ENCODE measurements around the gene NHS.

DNA sequence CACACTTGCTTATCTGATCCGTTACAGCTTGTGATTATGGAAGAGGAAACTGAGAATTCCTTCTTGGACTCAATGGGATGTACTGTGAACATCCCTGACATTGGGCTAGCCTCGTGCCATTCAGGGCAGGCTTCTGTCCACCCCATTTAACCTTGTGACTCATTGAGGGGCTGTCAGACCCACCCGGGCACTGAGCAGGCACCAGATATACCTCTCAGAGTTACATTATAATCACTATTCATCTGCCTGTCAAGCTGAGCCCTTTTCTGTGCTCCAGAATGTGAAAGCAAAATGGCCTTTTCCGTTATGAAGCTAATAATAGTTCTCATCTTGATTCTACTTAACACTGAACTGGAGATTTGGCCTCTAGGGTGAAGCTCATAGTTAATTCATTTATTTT lies 191.7 kb downstream of the NHS start:
- TF ChIP-seq, protein P1, sequence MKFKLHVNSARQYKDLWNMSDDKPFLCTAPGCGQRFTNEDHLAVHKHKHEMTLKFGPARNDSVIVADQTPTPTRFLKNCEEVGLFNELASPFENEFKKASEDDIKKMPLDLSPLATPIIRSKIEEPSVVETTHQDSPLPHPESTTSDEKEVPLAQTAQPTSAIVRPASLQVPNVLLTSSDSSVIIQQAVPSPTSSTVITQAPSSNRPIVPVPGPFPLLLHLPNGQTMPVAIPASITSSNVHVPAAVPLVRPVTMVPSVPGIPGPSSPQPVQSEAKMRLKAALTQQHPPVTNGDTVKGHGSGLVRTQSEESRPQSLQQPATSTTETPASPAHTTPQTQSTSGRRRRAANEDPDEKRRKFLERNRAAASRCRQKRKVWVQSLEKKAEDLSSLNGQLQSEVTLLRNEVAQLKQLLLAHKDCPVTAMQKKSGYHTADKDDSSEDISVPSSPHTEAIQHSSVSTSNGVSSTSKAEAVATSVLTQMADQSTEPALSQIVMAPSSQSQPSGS (CRISPR knock-in tag; IDR thresholded peaks at IDR 0.05), result no peak
- TF ChIP-seq PAF1 (CRISPR knock-in tag; IDR thresholded peaks at IDR 0.05), result no peak
